ENCODE data around the gene SSR4.
"Not testable (repeated sequence)": the region's sequence is repeated elsewhere in the genome, so short reads cannot be mapped to it uniquely, and the experiment has no call there.

The SSR4 gene

GRCh38 chrX:153794018-153794896 lies at the start of gene SSR4, which contains the start of gene IDH3G:
Gene SSR4 (plus strand): TSS chrX:153794668. CDS start chrX:153794688, 20 bp downstream.
Gene IDH3G (minus strand): TSS chrX:153794375. CDS start chrX:153794326, 49 bp downstream.
- peak; percentile 93 for DNase-seq (ENCODE audit: low read depth)

- DNase-seq (ENCODE audit: low read depth) = not testable (repeated sequence)
Observed at GRCh38 chrX:153745067-153745433, 49.4 kb upstream of the SSR4 start.

- DNase-seq (ENCODE audit: low read depth) = no peak
Observed at GRCh38 chrX:153746359-153746758, 48.1 kb upstream of the SSR4 start.

- not testable (repeated sequence) for DNase-seq (ENCODE audit: low read depth)
Observed at GRCh38 chrX:153746991-153747390, 47.5 kb upstream of the SSR4 start.

- DNase-seq (ENCODE audit: low read depth) = not testable (repeated sequence)
Observed at GRCh38 chrX:153749017-153749416, 45.5 kb upstream of the SSR4 start.

GRCh38 chrX:153750127-153750774 lies 44.2 kb upstream of the SSR4 start:
- DNase-seq (ENCODE audit: low read depth) = no peak

GRCh38 chrX:153755136-153755535 lies 39.3 kb upstream of the SSR4 start:
- DNase-seq (ENCODE audit: low read depth) = no peak

- DNase-seq (ENCODE audit: low read depth) = no peak
Observed at GRCh38 chrX:153761863-153762262, 32.6 kb upstream of the SSR4 start.

- DNase-seq (ENCODE audit: low read depth) = no peak
Observed at GRCh38 chrX:153762626-153763173, 31.8 kb upstream of the SSR4 start.

- DNase-seq (ENCODE audit: low read depth) = no peak
Observed at GRCh38 chrX:153763298-153763932, 31.1 kb upstream of the SSR4 start.

GRCh38 chrX:153763989-153764755 lies 30.3 kb upstream of the SSR4 start, which contains the start of gene PLXNB3:
Gene PLXNB3 (plus strand): TSS chrX:153764249. CDS start chrX:153765536, 1,287 bp downstream.
- DNase-seq (ENCODE audit: low read depth) = peak; percentile 50

GRCh38 chrX:153764786-153765137 lies 29.7 kb upstream of the SSR4 start:
- DNase-seq (ENCODE audit: low read depth) = no peak

GRCh38 chrX:153765138-153766079 lies 29.1 kb upstream of the SSR4 start:
- no peak for DNase-seq (ENCODE audit: low read depth)

GRCh38 chrX:153766098-153766817 lies 28.2 kb upstream of the SSR4 start:
- peak; percentile 71 for DNase-seq (ENCODE audit: low read depth)

GRCh38 chrX:153766871-153767673 lies 27.4 kb upstream of the SSR4 start:
- DNase-seq (ENCODE audit: low read depth) = no peak

- no peak for DNase-seq (ENCODE audit: low read depth)
Observed at GRCh38 chrX:153767674-153768055, 26.8 kb upstream of the SSR4 start.

- DNase-seq (ENCODE audit: low read depth) = no peak
Observed at GRCh38 chrX:153768311-153769157, 25.9 kb upstream of the SSR4 start.
